Measurements from ENCODE around the gene ABCA2.

DNA sequence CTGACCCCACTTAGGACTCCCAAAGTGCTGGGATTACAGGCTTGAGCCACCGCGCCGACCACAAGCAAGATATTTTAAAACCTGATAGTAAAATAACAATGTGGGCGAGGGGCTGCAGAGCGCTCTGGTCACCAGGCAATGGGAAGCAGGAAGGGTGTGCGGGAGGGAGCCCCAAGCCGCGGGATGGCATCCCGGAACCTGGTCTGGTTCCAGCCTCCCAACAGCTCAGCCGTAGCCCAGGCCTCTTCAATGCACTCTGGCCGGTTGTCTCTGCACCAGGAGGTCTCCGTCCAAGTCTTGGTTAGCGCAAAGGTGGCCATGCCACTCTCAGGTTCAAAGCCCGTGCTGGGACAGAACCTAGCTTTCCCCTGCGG lies 48.6 kb upstream of the ABCA2 start:
- TF ChIP-seq, protein P1, sequence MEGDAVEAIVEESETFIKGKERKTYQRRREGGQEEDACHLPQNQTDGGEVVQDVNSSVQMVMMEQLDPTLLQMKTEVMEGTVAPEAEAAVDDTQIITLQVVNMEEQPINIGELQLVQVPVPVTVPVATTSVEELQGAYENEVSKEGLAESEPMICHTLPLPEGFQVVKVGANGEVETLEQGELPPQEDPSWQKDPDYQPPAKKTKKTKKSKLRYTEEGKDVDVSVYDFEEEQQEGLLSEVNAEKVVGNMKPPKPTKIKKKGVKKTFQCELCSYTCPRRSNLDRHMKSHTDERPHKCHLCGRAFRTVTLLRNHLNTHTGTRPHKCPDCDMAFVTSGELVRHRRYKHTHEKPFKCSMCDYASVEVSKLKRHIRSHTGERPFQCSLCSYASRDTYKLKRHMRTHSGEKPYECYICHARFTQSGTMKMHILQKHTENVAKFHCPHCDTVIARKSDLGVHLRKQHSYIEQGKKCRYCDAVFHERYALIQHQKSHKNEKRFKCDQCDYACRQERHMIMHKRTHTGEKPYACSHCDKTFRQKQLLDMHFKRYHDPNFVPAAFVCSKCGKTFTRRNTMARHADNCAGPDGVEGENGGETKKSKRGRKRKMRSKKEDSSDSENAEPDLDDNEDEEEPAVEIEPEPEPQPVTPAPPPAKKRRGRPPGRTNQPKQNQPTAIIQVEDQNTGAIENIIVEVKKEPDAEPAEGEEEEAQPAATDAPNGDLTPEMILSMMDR (conservative IDR thresholded peaks at IDR 0.05): no peak
- TF ChIP-seq ZFX (IDR thresholded peaks at IDR 0.05): no peak

Measured in C4-2B (cell line).